Liver (tissue), 3 donors: Measurements from ENCODE around the gene PARD3B.

ENCODE experiments used
- ATF3 ChIP-seq: IDR thresholded peaks from 2 replicates; pipeline ENCODE4 v1.6.1; 2016; ENCODE audit warnings: antibody characterized with exemption
- CTCF ChIP-seq: fragments of 150-350 bp; IDR thresholded peaks from 2 replicates; pipeline ENCODE4 v1.5.1; 2017; ENCODE audit warnings: improper control_type of control experiment, low read depth, low read length; ENCODE audit not compliant: missing input control
- EGR1 ChIP-seq, 2 donors: IDR thresholded peaks; 2 replicates each; pipeline ENCODE4 v1.6.1; 2016 to 2018; ENCODE audit warnings: antibody characterized with exemption in 2 of 2, low read depth in 2 of 2
- FOXA1 ChIP-seq: IDR thresholded peaks from 2 replicates; pipeline ENCODE4 v1.6.1; 2016; ENCODE audit warnings: antibody characterized with exemption
- JUND ChIP-seq, 2 donors: IDR thresholded peaks; 2 replicates each; pipeline ENCODE4 v1.6.1; 2016; ENCODE audit warnings: antibody characterized with exemption in 2 of 2
- NR2F2 ChIP-seq: IDR thresholded peaks from 2 replicates; pipeline ENCODE4 v1.6.1; 2016; ENCODE audit warnings: antibody characterized with exemption
- REST ChIP-seq: IDR thresholded peaks from 2 replicates; pipeline ENCODE4 v1.6.1; 2016; ENCODE audit warnings: antibody characterized with exemption, mild to moderate bottlenecking
- RXRA ChIP-seq, 2 donors: IDR thresholded peaks; 2 replicates each; pipeline ENCODE4 v1.6.1; 2017 to 2018; ENCODE audit warnings: antibody characterized with exemption in 2 of 2, mild to moderate bottlenecking in 1 of 2
- SP1 ChIP-seq: IDR thresholded peaks from 2 replicates; pipeline ENCODE4 v1.6.1; 2018; ENCODE audit warnings: antibody characterized with exemption, mild to moderate bottlenecking
- TAF1 ChIP-seq: conservative IDR thresholded peaks from 2 replicates; pipeline ENCODE4 v1.6.1; 2016; ENCODE audit warnings: antibody characterized with exemption, mild to moderate bottlenecking
- YY1 ChIP-seq: IDR thresholded peaks from 2 replicates; pipeline ENCODE4 v1.6.1; 2016; ENCODE audit warnings: antibody characterized with exemption, mild to moderate bottlenecking
- TF ChIP-seq, protein P1 (sequence below): IDR thresholded peaks from 2 replicates; pipeline ENCODE4 v1.6.1; 2016; ENCODE audit warnings: antibody characterized with exemption
- donor health status: healthy.
- donor health status: healthy.

GRCh38 chr2:204754898-204755297 is 209.6 kb downstream of the PARD3B start:
- TF ChIP-seq CTCF (no peak), SP1 (no peak), RXRA (IDR thresholded peaks at IDR 0.05) (no peak), TAF1 (no peak), REST (no peak), YY1 (no peak), ATF3 (no peak), FOXA1 (no peak), EGR1 (IDR thresholded peaks at IDR 0.05; ENCODE audit: low read depth in 2 of 2) (no peak), JUND (IDR thresholded peaks at IDR 0.05) (no peak), NR2F2 (no peak)
- TF ChIP-seq, protein P1, sequence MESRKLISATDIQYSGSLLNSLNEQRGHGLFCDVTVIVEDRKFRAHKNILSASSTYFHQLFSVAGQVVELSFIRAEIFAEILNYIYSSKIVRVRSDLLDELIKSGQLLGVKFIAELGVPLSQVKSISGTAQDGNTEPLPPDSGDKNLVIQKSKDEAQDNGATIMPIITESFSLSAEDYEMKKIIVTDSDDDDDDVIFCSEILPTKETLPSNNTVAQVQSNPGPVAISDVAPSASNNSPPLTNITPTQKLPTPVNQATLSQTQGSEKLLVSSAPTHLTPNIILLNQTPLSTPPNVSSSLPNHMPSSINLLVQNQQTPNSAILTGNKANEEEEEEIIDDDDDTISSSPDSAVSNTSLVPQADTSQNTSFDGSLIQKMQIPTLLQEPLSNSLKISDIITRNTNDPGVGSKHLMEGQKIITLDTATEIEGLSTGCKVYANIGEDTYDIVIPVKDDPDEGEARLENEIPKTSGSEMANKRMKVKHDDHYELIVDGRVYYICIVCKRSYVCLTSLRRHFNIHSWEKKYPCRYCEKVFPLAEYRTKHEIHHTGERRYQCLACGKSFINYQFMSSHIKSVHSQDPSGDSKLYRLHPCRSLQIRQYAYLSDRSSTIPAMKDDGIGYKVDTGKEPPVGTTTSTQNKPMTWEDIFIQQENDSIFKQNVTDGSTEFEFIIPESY: no peak
